Muscle of leg (tissue), 11 donors: ENCODE data around the gene RAD51B. TPM values are rescaled to one million over a fixed set of nuclear protein-coding genes. Genes with fewer than 3 reads are reported as not detected.
"Not testable (repeated sequence)": the region's sequence is repeated elsewhere in the genome, so short reads cannot be mapped to it uniquely, and the experiment has no call there.

Experiments
- DNase-seq: peaks from one replicate; pipeline ENCODE4 v3.0.0; 2013
- H3K27ac ChIP-seq: one replicate; pipeline ENCODE4 v1.5.1; 2013; ENCODE audit warnings: mild to moderate bottlenecking, low read length, control low read depth
- H3K27me3 ChIP-seq: one replicate; pipeline ENCODE4 v1.6.1; 2013; ENCODE audit warnings: low read length; ENCODE audit not compliant: control insufficient read depth, insufficient read depth
- H3K36me3 ChIP-seq: one replicate; pipeline ENCODE4 v1.6.1; 2013; ENCODE audit warnings: low read length; ENCODE audit not compliant: control insufficient read depth, insufficient read depth
- H3K4me1 ChIP-seq: one replicate; pipeline ENCODE4 v1.6.1; 2013; ENCODE audit warnings: low read length; ENCODE audit not compliant: control insufficient read depth, insufficient read depth
- H3K4me3 ChIP-seq: one replicate; pipeline ENCODE4 v1.5.1; 2013; ENCODE audit warnings: low read length, control low read depth
- H3K9me3 ChIP-seq: replicated peaks from 2 replicates; pipeline ENCODE4 v1.6.1; 2013; ENCODE audit warnings: low read depth, low read length; ENCODE audit not compliant: control insufficient read depth
- WGBS: methylation state at CpG from one replicate; pipeline ENCODE4 v1.1.5; 2013; ENCODE audit warnings: missing lambda C conversion rate; ENCODE audit not compliant: insufficient coverage; 5-methylcytosine and 5-hydroxymethylcytosine counted together
- polyA plus RNA-seq, 8 donors: library from polyadenylated mRNA; unstranded; fragments of 120-200 nt; gene quantifications; one replicate each; pipeline versions ENCODE4 v1.2.1 to v1.2.3, GENCODE V29; 2013; ENCODE audit warnings: inconsistent platforms in 1 of 8, low replicate concordance in 1 of 8; ENCODE audit not compliant: insufficient read length in 8 of 8, insufficient read depth in 1 of 8
- total RNA-seq: library from RNA; stranded (reverse); fragments of 120-200 nt; gene quantifications from one replicate; pipeline ENCODE4 v1.2.4, GENCODE V29; 2013

RAD51B gene
- total and polyA plus RNA-seq, 9 donors, result 6.0 to 16.5 (median 7.2) TPM

DNA sequence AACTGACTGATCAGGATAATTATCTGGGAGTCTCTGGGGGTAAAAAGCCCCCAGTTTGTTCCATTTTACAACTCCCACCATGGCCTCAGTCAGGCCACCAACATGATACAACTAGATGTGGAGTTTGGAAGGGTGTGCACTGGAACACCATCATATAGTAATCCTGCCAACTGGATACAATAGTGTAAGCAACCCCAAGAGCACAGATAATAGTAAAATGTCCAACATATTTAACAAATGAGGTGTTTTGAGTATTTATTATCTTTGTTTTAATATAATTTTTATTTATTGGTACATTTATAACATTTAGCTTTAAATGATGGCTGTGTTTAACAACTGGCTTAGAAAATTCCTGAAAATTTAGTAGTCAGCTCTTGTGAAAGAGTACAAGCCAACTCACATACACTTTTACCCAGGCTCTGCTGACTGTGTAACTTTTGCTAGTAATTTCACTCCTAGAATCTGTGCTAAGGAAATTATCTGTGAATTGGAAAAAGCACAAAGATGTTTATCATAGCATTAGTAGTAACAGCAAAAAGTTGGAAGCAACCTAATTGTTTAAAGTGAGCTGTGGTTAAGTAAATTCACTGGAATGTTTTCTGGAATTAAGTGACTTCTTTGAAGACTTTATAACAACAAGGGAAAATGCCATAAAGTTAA lies 196.8 kb downstream of the RAD51B start:
- H3K9me3 ChIP-seq, result no peaks in the 10 kb centered on the region
- DNase-seq, result no peak
- peaks cover 3% of the 10 kb centered on the region for H3K4me1 ChIP-seq
- no peaks in the 10 kb centered on the region for H3K36me3 ChIP-seq
- H3K4me3 ChIP-seq, result no peak overlapping the region
- H3K27ac ChIP-seq, result no peak overlapping the region
- no peaks in the 10 kb centered on the region for H3K27me3 ChIP-seq

DNA sequence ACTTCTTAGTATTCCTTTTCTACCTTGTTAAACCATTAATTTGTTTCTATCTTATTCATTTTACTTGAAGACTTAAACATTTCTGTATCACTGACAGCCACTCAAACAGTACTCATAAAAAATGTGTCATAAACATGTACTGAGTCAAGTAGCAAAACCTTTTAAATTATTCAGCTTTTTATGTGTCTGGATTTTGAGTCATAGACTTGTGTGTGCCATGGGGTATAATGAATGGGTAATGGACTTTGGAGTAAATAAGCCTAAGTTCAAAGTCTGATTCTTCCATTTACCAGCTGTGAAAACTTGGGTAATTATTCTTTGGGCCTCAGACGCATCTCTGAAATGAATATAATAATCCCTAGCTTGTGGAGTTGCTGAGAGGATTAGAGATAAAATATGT lies 199.0 kb downstream of the RAD51B start:
- no CpG with 5 or more reads among the region's 1 CpG for WGBS
- no peak overlapping the region for H3K27ac ChIP-seq
- H3K9me3 ChIP-seq, result peaks cover 4% of the 10 kb centered on the region
- H3K4me3 ChIP-seq, result no peak overlapping the region
- H3K27me3 ChIP-seq, result no peaks in the 10 kb centered on the region
- DNase-seq, result no peak
- no peaks in the 10 kb centered on the region for H3K36me3 ChIP-seq
- H3K4me1 ChIP-seq, result no peaks in the 10 kb centered on the region

DNA sequence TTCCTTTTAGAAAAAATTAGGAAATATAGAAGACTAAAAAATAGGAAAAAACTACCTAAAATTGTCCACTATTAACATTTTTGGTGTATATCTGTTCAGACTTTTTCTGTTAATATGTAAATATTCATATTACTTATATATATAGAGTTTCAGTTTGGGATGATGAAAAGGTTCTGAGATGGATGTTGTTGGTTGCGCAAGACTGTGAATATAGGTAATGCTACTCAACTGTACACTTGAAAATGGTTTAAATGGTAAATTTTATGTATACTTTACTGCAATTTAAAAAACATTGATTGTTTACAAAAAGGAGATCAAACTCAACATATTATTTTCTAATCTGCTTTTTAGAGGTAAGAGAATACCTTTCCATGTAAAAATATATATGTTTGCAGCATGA lies 200.9 kb downstream of the RAD51B start:
- no peaks in the 10 kb centered on the region for H3K36me3 ChIP-seq
- no CpG with 5 or more reads among the region's 1 CpG for WGBS
- H3K4me3 ChIP-seq, result no peak overlapping the region
- H3K27ac ChIP-seq, result no peak overlapping the region
- no peaks in the 10 kb centered on the region for H3K27me3 ChIP-seq
- H3K9me3 ChIP-seq, result peaks cover 6% of the 10 kb centered on the region
- H3K4me1 ChIP-seq, result no peaks in the 10 kb centered on the region
- no peak for DNase-seq

DNA sequence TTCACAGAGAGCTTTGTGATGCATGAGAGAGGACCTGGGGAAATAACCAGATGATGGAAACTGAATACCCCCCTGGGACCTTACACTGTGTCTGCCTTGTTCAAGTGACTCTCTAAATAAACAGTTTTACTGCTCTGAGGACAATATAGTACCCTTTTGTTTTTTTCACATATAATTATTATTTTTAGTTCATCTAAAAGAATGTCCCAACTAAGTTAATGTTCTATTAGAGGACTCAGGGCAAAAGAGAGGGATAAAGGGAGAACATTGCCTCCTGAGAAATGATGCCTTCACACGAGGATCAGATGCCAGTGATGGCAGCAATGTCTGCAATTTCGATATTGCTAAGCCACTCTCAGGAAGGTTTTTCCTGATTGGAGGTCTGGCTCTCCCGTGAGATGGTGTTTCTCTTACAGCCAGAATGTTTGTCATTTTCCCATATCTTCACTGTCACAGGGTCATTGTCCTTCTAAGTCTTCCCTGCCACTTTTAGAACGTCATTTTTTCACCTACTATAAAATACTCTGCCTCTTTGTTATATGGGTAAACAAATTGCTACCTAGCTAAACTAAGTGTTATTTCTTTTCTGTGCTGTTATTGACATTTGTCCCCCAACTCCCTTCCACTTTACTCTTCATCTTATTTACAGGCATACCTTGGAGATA lies 201.6 kb downstream of the RAD51B start:
- Histone ChIP-seq H3K27me3 (no peaks in the 10 kb centered on the region), H3K9me3 (peaks cover 6% of the 10 kb centered on the region), H3K4me3 (no peak overlapping the region), H3K36me3 (no peaks in the 10 kb centered on the region), H3K27ac (peak overlapping the region; percentile 4), H3K4me1 (no peaks in the 10 kb centered on the region)
- DNase-seq, result peak; percentile 75
- WGBS, result no CpG with 5 or more reads among the region's 4 CpGs

DNA sequence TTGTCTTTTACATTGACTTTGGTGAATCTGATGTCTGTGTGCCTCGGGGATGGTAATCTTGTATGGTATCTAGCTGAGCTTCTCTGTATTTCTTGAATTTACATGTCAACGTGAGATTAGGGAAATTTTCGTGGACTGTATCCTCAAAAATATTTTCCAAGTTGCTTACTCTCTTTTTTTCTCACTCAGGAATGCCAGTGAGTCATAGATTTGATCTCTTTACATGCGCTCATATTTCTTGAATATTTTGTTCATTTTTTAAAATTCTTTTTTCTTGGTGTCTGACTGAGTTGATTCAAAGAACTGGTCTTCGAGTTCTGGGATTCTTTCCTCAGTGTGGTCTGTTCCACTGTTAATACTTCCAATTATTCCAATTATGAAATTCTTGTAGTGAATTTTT lies 207.7 kb downstream of the RAD51B start:
- H3K4me1 ChIP-seq, result no peaks in the 10 kb centered on the region
- H3K36me3 ChIP-seq, result no peaks in the 10 kb centered on the region
- H3K27me3 ChIP-seq, result no peaks in the 10 kb centered on the region
- H3K27ac ChIP-seq, result no peak overlapping the region
- WGBS, result no CpG with 5 or more reads among the region's 5 CpGs
- peaks cover 17% of the 10 kb centered on the region for H3K9me3 ChIP-seq
- DNase-seq, result no peak
- no peak overlapping the region for H3K4me3 ChIP-seq

DNA sequence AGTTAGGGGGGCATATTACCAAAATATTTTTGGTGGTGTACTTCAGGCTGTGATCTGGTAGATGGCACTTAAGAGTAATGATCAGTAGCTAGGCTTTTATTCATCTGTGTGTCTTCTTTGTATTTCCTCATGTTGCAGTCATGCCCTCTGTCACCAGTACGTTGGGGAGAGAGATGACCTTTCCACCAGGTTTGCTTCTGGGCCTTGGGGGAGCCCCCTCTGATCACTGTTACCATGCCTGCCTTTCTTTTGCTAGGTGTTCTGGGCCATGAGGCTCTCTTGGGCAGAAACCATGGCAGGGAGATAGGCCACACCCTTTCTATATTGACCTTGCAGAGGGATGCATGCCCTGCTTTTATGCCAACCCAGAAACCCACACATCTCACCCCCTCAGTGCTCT lies 208.5 kb downstream of the RAD51B start:
- no peak overlapping the region for H3K4me3 ChIP-seq
- no peaks in the 10 kb centered on the region for H3K27me3 ChIP-seq
- no peak for DNase-seq
- no peaks in the 10 kb centered on the region for H3K4me1 ChIP-seq
- peaks cover 17% of the 10 kb centered on the region for H3K9me3 ChIP-seq
- H3K27ac ChIP-seq, result no peak overlapping the region
- no CpG with 5 or more reads among the region's 1 CpG for WGBS
- no peaks in the 10 kb centered on the region for H3K36me3 ChIP-seq

DNA sequence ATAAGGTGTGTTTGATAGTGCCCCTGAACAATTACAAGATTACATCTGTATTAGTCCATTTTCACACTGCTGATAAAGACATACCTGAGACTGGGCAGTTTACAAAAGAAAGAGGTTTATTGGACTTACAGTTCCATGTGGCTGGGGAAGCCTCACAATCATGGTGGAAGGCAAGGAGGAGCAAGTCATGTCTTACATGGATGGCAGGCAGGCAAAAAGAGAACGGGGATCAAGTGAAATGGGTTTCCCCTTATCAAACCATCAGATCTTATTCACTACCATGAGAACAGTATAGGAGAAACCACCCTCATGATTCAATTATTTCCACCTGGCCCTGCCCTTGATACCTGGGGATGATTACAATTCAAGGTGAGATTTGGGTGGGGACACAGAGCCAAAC lies 211.4 kb downstream of the RAD51B start:
- not testable (repeated sequence) for H3K27me3 ChIP-seq, DNase-seq, H3K36me3 ChIP-seq, H3K4me1 ChIP-seq, H3K27ac ChIP-seq, H3K4me3 ChIP-seq
- H3K9me3 ChIP-seq, result peaks cover 12% of the 10 kb centered on the region
- no CpG with 5 or more reads among the region's 1 CpG for WGBS

DNA sequence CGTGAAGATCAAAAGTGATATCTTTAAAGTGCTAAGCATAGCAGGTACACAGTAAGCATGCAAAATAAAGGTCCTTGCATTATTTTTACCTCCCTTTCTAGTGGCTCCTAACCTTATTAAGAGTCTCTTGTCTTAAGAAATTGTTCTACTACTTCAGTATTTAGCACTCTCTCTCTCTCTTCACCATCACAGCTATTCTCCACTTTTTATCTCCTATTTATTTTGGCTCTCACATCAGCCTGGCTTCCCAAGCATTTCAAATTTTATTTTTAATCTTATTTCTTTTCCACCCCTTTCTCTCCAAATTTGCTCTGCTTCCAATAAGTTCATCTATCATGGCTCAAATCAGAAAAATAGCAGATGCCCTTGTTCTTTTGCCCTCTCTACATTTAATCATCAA lies 212.6 kb downstream of the RAD51B start:
- WGBS, result 83% methylated on average over 1 of the region's 1 CpG
- no peak overlapping the region for H3K27ac ChIP-seq
- no peaks in the 10 kb centered on the region for H3K4me1 ChIP-seq
- H3K36me3 ChIP-seq, result no peaks in the 10 kb centered on the region
- no peaks in the 10 kb centered on the region for H3K27me3 ChIP-seq
- no peak overlapping the region for H3K4me3 ChIP-seq
- no peak for DNase-seq
- peaks cover 12% of the 10 kb centered on the region for H3K9me3 ChIP-seq

DNA sequence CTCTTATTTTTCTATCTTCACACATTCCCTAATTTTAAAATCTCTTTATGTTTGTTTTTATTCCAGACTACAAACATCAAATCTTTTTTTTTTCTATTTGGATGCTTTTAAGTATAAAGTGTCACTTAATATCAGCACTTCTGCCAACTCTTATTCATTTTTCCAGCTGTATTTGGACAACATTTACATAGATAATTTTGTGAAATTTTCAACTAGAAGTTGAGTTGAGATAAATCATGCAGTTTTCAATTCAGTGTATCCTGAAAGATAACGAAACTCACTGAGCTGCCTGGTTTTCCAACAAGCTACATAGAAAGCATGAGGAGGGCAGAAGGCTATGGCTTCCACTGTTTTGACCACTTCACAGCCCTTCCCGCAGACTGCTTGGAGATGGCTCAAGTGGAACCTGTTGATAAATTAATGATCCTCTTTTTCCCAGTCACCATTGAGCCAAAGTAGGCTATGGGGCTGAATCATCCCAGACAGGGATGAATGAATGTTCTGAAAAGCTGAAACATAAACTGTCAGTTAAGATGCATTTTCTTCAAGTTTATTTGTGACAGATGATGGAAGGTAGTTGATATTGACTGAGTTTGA lies 213.9 kb downstream of the RAD51B start:
- DNase-seq, result peak; percentile 15
- Histone ChIP-seq H3K4me3 (no peak overlapping the region), H3K9me3 (peaks cover 9% of the 10 kb centered on the region), H3K27ac (no peak overlapping the region), H3K4me1 (no peaks in the 10 kb centered on the region), H3K36me3 (no peaks in the 10 kb centered on the region), H3K27me3 (no peaks in the 10 kb centered on the region)
- WGBS, result 71% methylated on average over 1 of the region's 2 CpGs

DNA sequence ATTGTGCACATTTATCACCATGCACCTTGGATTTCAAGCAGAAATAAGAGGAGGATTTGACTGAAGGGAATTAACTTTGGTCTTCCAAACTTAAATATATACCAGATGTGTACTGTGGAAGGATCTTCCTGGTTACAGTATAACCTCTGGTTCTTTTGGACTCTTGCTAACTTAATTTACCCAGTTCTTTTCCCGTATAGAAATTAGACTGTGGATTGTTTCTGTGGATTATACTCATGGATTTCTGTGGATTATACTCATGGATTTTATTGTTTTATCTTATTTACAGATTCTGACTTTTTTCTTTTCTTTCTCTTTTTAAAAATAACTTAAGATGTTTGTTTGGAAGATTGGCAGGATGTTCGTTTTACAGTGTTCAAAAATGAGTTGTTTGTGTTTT lies 215.3 kb downstream of the RAD51B start:
- Histone ChIP-seq H3K27me3 (no peaks in the 10 kb centered on the region), H3K4me1 (no peaks in the 10 kb centered on the region), H3K9me3 (peaks cover 4% of the 10 kb centered on the region), H3K27ac (peak overlapping the region; percentile 70), H3K4me3 (no peak overlapping the region), H3K36me3 (no peaks in the 10 kb centered on the region)
- peak; percentile 77 for DNase-seq
- no CpG with 5 or more reads among the region's 2 CpGs for WGBS
